ENCODE data around the gene FAR1. TPM values are rescaled to one million over a fixed set of nuclear protein-coding genes. Genes with fewer than 3 reads are reported as not detected.

The FAR1 gene
- 30.7 and 41.3 TPM in 2 replicates for total RNA-seq

GRCh38 chr11:13668102-13668956, at the start of gene FAR1:
Gene FAR1, plus strand, starts transcription at chr11:13668668. Its CDS starts 26,098 bp downstream, at chr11:13694766.

Other genes starting within 250 kb of the FAR1 start
- gene BTBD10, start 205.4 kb upstream of the FAR1 start, total RNA-seq, result 56.4 and 78.8 TPM in 2 replicates
- not detected in 2 replicates for gene PTH, start 172.7 kb upstream of the FAR1 start, total RNA-seq

Data from bronchial smooth muscle cell (primary cell).